NK-92 (cell line): ENCODE data around the gene ELK1.
"Not testable (repeated sequence)": the region's sequence is repeated elsewhere in the genome, so short reads cannot be mapped to it uniquely, and the experiment has no call there.

Source experiments
- DNase-seq: peaks from one replicate; lab custom pipeline; 2025; ENCODE audit not compliant: unreplicated experiment; lab: John Stamatoyannopoulos, UW

ELK1 gene

GRCh38 chrX:47613082-47613481, 37.3 kb downstream of the ELK1 start:
- no peak for DNase-seq

- no peak for DNase-seq
These were observed 37.9 kb downstream of the ELK1 start for GRCh38 chrX:47612418-47612817.

GRCh38 chrX:47611926-47612325, 38.4 kb downstream of the ELK1 start:
- no peak for DNase-seq

GRCh38 chrX:47611489-47611888, 38.9 kb downstream of the ELK1 start:
- no peak for DNase-seq

DNA sequence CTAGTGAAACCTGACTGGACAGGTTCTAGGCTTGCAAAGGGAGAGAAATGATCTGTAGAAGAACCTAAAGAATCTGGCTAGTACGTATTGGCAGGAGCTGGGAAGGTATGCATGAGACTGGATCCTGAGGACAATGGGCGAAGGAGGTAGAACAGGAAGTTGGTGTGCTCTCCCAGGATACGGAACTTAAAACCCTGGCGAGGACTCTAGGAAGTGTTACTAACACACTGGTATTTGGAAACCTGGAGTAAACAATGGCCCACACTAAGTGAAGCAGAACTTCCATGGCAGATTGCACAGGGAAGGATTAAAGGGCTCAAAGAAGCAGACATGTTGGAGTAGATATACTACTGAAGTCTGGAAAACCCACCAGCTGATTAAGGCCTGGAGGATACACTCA, 39.9 kb downstream of the ELK1 start:
- no peak for DNase-seq

DNA sequence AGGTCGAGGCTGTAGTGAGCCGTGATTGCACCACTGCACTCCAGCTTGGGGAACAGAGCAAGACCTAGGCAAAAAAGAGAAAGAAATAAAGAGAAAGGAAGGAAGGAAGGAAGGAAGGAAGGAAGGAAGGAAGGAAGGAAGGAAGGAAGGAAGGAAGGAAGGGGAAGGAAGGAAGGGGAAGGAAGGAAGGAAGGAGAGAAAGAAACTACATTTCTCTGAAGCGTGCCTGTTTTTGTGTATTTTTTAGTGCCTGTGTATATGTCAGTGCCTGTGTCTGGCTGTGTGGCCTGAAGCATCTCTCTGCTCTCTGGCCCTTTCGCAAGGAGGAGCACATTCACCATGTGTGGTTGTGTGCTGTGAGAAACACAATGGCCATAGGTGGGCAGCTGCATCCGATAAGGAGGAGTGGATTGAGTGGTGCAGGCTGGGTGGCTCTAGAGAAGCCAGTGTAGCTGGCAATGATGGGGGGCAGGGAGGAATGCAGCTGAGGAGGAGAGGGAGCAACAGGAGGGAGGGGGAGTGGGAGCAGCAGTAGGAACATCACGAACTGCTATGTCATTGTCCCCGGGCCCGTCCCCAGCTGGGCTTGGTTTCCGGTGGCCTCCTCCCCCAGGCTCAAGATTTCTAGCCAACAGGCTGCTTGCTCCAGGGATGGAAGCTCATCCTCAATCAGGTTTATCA, 42.1 kb downstream of the ELK1 start:
- DNase-seq: no peak

- no peak for DNase-seq
These were observed 43.3 kb downstream of the ELK1 start for GRCh38 chrX:47607091-47607490.

DNA sequence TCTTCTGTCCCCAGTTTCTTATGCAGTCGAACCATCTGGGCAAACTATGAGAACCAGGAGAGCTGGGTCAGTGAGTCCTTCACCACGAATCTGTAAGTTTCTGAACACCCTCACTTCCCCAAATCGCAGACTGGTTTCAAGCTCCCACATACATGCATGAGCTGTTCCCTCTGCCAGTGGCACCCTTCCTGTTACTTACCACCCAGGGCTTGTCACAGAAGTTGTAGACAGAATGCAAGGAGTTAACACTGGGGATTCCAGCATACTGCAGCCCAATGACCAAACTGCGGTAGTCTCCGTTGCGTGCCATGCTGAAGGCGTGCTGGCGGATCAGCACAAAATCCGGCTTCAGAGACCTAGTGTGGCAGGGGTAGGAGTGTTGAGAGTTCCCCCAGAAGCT, 45.3 kb downstream of the ELK1 start:
- no peak for DNase-seq

DNA sequence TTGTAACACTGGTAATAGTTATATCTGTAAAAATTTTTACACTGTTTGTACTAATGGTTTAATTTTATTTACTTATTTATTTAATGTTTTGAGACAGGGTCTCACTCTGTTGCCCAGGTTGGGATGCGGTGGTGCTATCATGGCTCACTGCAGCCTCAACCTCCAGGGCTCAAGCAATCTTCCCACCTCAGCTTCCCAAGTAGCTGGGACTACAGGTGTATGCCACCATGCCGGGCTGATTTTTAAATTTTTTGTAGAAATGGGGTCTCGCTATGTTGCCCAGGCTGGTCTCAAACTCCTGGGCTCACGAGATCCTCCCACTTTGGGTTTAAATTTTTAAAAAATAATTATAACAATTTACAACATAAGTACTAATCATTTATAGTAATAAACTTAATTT, 47.2 kb downstream of the ELK1 start:
- not testable (repeated sequence) for DNase-seq

DNA sequence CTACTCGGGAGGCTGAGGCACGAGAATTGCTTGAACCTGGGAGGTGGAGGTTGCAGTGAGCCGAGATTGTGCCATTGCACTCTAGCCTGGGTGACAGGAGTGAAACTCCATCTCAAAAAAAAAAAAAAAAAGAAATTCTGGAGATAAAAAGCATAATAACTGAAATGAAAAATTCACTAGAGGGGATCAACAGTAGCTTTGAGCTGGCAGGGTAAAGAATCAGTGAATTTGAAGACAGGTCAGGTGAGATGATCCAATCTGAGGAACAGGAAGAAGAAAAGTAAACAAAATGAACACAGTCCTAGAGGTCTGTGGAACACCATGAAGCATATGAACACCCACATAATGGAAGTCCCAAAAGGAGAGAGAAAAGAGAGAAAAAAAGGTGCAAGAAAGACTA, 53.1 kb downstream of the ELK1 start:
- no peak for DNase-seq

GRCh38 chrX:47596256-47596655, 54.1 kb downstream of the ELK1 start:
- DNase-seq: no peak

DNA sequence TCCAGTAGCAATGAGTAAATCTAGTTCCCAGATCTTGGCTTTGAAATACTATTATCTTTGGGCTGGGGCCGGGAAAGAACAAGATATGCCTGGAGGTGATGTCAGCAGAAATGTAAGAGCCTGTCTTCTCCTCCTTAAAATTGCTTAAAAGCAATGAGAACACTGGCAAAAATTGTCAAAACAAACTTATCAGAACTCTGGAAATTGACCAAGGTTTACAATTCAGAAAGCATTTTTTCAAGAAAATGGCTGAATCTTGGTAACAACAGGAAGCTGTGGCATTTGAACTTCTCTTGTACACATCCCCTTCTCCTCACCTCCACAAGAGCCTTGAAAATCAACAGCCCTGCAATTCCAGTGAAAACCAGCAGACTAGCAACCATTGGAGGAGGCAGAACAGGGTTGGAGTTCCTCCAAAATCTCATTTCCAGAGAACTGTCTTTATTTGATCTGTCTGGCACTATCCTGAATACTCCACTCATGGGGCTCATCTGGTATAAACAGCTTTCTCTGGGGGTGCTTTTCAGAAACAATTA, 54.6 kb downstream of the ELK1 start:
- no peak for DNase-seq

GRCh38 chrX:47593522-47593921, 56.8 kb downstream of the ELK1 start:
- no peak for DNase-seq

GRCh38 chrX:47590984-47591383, 59.4 kb downstream of the ELK1 start:
- DNase-seq: no peak

GRCh38 chrX:47587906-47588735, 62.2 kb downstream of the ELK1 start:
- DNase-seq: no peak

- DNase-seq: no peak
These were observed 63.1 kb downstream of the ELK1 start for GRCh38 chrX:47587091-47587891.

DNA sequence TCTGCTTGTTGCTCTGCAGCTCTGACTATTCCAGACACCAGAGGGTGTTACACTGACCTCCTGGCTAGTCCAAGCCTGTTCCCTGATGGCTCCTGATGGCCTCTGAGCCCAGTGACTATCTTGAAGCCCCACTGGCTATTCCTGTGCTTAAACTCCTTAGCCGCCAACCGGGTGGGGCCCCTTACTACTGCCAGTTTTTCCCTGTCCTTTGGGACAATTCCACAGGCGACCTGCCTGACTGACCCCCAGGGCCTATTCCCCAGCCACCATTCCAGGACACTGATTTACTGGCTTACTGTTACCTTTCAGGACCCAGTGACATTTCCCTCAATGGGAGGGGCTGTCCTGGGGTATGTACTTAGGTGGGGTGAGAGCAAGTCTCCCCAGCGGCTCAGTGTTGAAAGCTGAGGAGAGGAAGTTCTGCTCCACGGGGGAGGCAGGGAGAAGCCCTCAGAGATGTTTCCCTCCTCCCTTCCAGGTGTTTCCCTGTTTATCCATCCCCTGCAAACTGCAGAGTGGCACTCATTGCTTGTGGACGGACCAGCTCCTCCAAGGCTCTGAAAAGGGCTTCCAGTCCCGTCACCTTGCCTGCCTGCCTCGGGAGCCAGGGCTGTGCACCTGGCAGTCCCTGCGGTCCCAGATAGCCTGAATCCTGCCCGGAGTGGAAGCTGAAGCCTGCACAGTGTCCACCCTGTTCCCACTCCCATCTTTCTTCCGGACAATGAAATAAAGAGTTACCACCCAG, 64.1 kb downstream of the ELK1 start:
- no peak for DNase-seq
